SK-N-SH treated with all-trans-retinoic acid at 6 μM for 48 hours (cell line): ENCODE results near the gene KLF6.

ENCODE experiments used
- ARNTL ChIP-seq: fragments of 450-650 bp; formaldehyde crosslinking; IDR thresholded peaks from 2 replicates; pipeline ENCODE4 v1.5.0; 2020; ENCODE audit warnings: low read depth, mild to moderate bottlenecking, moderate library complexity, borderline replicate concordance
- CSDC2 ChIP-seq: fragments of 250-450 bp; sonication (Bioruptor Pico); IDR thresholded peaks from 2 replicates; pipeline ENCODE4 v1.5.0; 2020; ENCODE audit warnings: mild to moderate bottlenecking, moderate library complexity
- ESRRG ChIP-seq: fragments of 250-450 bp; sonication (Bioruptor Pico); IDR thresholded peaks from 2 replicates; pipeline ENCODE4 v1.6.1; 2021; ENCODE audit warnings: mild to moderate bottlenecking
- PPARA ChIP-seq: fragments of 250-450 bp; sonication (Bioruptor Pico); IDR thresholded peaks from 2 replicates; pipeline ENCODE4 v1.5.0; 2020; ENCODE audit warnings: mild to moderate bottlenecking, borderline replicate concordance
- RARB ChIP-seq: fragments of 250-450 bp; sonication (Bioruptor Pico); IDR thresholded peaks from 2 replicates; pipeline ENCODE4 v1.8.0; 2021; ENCODE audit warnings: mild to moderate bottlenecking, moderate library complexity
- SNAI2 ChIP-seq: fragments of 250-450 bp; sonication (Bioruptor Pico); IDR thresholded peaks from 2 replicates; pipeline ENCODE4 v1.5.0; 2020; ENCODE audit warnings: mild to moderate bottlenecking, moderate library complexity
- ZC3H10 ChIP-seq: fragments of 250-450 bp; sonication (Bioruptor Pico); IDR thresholded peaks from 2 replicates; pipeline ENCODE4 v1.5.1; 2021; ENCODE audit warnings: mild to moderate bottlenecking, moderate library complexity
- ZFP3 ChIP-seq: fragments of 250-450 bp; sonication (Bioruptor Pico); IDR thresholded peaks from 2 replicates; pipeline ENCODE4 v1.5.0; 2020; ENCODE audit warnings: mild to moderate bottlenecking, moderate library complexity
- ZFP30 ChIP-seq: fragments of 450-650 bp; formaldehyde crosslinking; IDR thresholded peaks from 2 replicates; pipeline ENCODE4 v1.5.0; 2022; ENCODE audit warnings: mild to moderate bottlenecking, moderate library complexity
- ZNF70 ChIP-seq: fragments of 450-650 bp; formaldehyde crosslinking; IDR thresholded peaks from 2 replicates; pipeline ENCODE4 v1.5.0; 2020; ENCODE audit warnings: mild to moderate bottlenecking, moderate library complexity
- ZNF8 ChIP-seq: fragments of 450-650 bp; formaldehyde crosslinking; IDR thresholded peaks from 2 replicates; pipeline ENCODE4 v1.5.0; 2020; ENCODE audit warnings: mild to moderate bottlenecking, moderate library complexity
- TF ChIP-seq, protein P1 (sequence below): fragments of 250-450 bp; sonication (Bioruptor Pico); IDR thresholded peaks from 2 replicates; pipeline ENCODE4 v1.8.0; 2020; ENCODE audit warnings: mild to moderate bottlenecking, moderate library complexity, borderline replicate concordance
- TF ChIP-seq, protein P2 (sequence below): fragments of 250-450 bp; sonication (Bioruptor Pico); IDR thresholded peaks from 2 replicates; pipeline ENCODE4 v1.5.1; 2020; ENCODE audit warnings: low read depth, mild to moderate bottlenecking, moderate library complexity
- TF ChIP-seq, protein P3 (sequence below): fragments of 250-450 bp; sonication (Bioruptor Pico); IDR thresholded peaks from 2 replicates; pipeline ENCODE4 v1.5.0; 2020; ENCODE audit warnings: mild to moderate bottlenecking, moderate library complexity

- TF ChIP-seq ARNTL (no peak), ZC3H10 (CRISPR knock-in tag) (no peak), ZFP3 (CRISPR knock-in tag) (no peak), RARB (no peak), ZNF70 (CRISPR knock-in tag) (no peak), ZNF8 (CRISPR knock-in tag) (no peak), ESRRG (no peak), SNAI2 (CRISPR knock-in tag) (no peak), PPARA (CRISPR knock-in tag) (no peak), CSDC2 (CRISPR knock-in tag) (no peak), ZFP30 (CRISPR knock-in tag) (no peak)
- TF ChIP-seq, protein P1, sequence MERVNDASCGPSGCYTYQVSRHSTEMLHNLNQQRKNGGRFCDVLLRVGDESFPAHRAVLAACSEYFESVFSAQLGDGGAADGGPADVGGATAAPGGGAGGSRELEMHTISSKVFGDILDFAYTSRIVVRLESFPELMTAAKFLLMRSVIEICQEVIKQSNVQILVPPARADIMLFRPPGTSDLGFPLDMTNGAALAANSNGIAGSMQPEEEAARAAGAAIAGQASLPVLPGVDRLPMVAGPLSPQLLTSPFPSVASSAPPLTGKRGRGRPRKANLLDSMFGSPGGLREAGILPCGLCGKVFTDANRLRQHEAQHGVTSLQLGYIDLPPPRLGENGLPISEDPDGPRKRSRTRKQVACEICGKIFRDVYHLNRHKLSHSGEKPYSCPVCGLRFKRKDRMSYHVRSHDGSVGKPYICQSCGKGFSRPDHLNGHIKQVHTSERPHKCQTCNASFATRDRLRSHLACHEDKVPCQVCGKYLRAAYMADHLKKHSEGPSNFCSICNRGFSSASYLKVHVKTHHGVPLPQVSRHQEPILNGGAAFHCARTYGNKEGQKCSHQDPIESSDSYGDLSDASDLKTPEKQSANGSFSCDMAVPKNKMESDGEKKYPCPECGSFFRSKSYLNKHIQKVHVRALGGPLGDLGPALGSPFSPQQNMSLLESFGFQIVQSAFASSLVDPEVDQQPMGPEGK (CRISPR knock-in tag), result no peak
- TF ChIP-seq, protein P2, sequence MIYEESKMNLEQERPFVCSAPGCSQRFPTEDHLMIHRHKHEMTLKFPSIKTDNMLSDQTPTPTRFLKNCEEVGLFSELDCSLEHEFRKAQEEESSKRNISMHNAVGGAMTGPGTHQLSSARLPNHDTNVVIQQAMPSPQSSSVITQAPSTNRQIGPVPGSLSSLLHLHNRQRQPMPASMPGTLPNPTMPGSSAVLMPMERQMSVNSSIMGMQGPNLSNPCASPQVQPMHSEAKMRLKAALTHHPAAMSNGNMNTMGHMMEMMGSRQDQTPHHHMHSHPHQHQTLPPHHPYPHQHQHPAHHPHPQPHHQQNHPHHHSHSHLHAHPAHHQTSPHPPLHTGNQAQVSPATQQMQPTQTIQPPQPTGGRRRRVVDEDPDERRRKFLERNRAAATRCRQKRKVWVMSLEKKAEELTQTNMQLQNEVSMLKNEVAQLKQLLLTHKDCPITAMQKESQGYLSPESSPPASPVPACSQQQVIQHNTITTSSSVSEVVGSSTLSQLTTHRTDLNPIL, result no peak
- TF ChIP-seq, protein P3, sequence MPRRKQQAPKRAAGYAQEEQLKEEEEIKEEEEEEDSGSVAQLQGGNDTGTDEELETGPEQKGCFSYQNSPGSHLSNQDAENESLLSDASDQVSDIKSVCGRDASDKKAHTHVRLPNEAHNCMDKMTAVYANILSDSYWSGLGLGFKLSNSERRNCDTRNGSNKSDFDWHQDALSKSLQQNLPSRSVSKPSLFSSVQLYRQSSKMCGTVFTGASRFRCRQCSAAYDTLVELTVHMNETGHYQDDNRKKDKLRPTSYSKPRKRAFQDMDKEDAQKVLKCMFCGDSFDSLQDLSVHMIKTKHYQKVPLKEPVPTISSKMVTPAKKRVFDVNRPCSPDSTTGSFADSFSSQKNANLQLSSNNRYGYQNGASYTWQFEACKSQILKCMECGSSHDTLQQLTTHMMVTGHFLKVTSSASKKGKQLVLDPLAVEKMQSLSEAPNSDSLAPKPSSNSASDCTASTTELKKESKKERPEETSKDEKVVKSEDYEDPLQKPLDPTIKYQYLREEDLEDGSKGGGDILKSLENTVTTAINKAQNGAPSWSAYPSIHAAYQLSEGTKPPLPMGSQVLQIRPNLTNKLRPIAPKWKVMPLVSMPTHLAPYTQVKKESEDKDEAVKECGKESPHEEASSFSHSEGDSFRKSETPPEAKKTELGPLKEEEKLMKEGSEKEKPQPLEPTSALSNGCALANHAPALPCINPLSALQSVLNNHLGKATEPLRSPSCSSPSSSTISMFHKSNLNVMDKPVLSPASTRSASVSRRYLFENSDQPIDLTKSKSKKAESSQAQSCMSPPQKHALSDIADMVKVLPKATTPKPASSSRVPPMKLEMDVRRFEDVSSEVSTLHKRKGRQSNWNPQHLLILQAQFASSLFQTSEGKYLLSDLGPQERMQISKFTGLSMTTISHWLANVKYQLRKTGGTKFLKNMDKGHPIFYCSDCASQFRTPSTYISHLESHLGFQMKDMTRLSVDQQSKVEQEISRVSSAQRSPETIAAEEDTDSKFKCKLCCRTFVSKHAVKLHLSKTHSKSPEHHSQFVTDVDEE (CRISPR knock-in tag), result no peak
Observed at GRCh38 chr10:3791974-3792633, 7.1 kb upstream of the KLF6 start.
